LNCaP clone FGC (cell line): Measurements from ENCODE around the gene CCT2.

ENCODE experiments used
- DNase-seq: peaks from one replicate; pipeline ENCODE4 v3.0.0-alpha.2; 2011; ENCODE audit warnings: low read depth
- H3K4me3 ChIP-seq: 2 replicates; pipeline ENCODE4 v1.5.1; 2011; ENCODE audit warnings: mild to moderate bottlenecking, low read depth, low read length, control low read depth
- TF ChIP-seq, protein P1 (sequence below): IDR thresholded peaks from 2 replicates; pipeline ENCODE4 v1.5.1; 2012; ENCODE audit warnings: mild to moderate bottlenecking; ENCODE audit not compliant: control insufficient read depth, insufficient read depth; ENCODE audit errors: extremely low read depth

The CCT2 gene

DNA sequence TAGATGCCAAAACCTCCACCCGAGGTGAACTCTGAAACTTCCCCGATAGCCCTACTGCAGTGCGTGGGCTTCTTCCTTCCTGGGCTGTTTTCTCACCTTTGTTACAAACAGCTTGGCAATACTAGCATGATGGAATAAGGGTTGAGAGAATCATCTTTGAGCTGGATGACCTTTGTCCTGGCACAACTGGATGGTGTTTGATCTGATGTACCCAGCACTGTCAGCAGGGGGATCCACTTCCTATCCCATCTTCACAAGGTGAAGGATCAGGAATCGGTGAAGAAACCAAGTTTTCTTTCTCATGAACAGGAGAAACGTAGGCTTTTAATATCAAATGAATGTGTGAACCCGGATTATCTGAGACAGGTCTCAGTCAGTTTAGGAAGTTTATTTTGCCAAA, 44.9 kb downstream of the CCT2 start:
- DNase-seq: no peak
- H3K4me3 ChIP-seq: no peak overlapping the region

DNA sequence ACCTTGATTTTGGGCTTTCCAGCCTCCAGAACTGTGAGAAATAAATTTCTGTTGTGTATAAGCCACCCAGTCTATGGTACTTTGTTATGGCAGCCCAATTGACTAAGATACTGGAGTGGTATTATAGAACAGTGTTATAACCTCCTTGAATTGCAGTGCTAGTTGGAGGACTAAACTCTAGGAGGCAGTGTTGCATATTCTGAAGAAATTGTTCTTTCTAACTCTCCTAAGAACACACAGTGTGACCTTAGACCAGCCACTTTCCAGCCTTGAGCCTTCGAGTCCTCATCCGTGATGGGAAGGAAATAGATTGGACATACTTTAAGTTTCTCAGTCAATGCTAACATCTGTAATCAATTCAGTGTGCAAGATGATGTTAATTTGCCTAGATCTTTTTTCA, 47.8 kb downstream of the CCT2 start:
- TF ChIP-seq, protein P1, sequence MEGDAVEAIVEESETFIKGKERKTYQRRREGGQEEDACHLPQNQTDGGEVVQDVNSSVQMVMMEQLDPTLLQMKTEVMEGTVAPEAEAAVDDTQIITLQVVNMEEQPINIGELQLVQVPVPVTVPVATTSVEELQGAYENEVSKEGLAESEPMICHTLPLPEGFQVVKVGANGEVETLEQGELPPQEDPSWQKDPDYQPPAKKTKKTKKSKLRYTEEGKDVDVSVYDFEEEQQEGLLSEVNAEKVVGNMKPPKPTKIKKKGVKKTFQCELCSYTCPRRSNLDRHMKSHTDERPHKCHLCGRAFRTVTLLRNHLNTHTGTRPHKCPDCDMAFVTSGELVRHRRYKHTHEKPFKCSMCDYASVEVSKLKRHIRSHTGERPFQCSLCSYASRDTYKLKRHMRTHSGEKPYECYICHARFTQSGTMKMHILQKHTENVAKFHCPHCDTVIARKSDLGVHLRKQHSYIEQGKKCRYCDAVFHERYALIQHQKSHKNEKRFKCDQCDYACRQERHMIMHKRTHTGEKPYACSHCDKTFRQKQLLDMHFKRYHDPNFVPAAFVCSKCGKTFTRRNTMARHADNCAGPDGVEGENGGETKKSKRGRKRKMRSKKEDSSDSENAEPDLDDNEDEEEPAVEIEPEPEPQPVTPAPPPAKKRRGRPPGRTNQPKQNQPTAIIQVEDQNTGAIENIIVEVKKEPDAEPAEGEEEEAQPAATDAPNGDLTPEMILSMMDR: peak; percentile 22; the same call in 1 of the 2 replicates
- no peak for DNase-seq
- no peak overlapping the region for H3K4me3 ChIP-seq

More for the DNA sequence above, 44.9 kb downstream of the CCT2 start:
- TF ChIP-seq, protein P1: peak; percentile 24; the same call in 1 of the 2 replicates

DNA sequence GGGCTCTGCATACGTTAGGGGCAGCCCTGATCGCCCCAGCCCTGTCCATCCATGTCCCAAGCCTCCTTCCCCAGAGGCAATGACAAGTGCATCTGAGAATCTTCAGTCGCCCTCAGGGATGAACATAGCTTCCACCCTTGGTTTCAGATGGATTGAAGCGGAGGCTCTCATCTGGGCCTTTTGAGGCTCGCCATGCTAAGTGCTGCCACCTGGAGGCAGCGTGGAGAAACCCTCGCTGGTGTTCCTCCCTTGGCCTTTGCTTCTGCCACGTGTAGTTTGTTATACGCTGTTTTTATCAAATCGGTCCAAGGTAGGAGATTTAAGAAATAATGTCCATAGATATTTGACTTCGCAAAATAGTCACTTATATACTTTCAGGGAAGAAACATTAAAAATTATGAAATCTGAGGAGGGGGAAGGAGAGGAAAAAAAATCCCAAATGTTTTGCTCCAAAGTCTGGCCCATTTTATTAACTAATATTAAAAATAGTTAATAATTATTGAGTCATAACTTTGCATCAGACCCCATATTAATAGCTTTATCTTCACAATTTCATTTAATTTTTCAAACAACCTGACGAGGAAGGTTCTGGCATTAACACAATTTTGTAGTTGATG, 54.2 kb downstream of the CCT2 start:
- H3K4me3 ChIP-seq: no peak overlapping the region
- TF ChIP-seq, protein P1: peak; percentile 84
- peak; percentile 14 for DNase-seq

DNA sequence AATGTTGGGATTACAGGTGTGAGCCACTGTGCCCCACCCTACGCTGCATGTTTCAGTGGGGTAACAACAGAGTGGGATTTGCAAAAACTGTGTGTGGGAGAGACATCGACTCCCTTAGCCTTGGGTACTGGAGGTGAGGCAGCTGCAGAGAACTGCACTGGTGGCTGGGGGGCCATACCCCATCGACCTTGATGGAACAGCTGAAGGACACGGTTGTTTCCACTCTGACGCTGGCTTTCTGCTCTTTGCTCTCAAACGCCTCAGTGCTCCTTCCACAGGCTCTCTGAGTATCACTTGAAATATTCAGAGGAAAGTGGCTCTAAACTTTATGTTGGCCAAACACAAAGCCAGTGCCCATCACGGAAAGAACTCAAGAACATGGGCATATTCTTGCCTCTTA, 56.3 kb downstream of the CCT2 start:
- no peak for DNase-seq
- TF ChIP-seq, protein P1: no peak

DNA sequence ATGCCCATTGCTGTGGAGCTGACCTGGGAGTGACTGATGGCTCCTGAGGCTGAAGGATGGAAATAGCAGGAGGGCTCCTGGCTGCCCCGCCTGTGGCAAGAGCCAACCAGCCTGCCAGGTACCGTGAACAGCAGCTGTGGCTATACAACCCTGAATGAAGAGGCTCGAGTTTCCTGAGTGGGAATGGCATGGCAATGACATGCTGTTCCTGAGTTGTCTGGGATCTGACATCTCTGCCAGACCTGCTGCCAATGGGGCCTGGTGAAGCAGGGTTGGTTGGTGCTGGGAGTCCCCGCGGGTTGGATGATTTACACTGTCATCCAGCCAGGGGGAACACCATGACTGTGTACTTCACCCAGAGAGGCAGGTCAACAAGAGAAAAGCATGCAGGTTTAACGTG, 57.3 kb downstream of the CCT2 start:
- DNase-seq: no peak
- TF ChIP-seq, protein P1: no peak

More for the DNA sequence above, 56.3 kb downstream of the CCT2 start:
- no peak overlapping the region for H3K4me3 ChIP-seq

DNA sequence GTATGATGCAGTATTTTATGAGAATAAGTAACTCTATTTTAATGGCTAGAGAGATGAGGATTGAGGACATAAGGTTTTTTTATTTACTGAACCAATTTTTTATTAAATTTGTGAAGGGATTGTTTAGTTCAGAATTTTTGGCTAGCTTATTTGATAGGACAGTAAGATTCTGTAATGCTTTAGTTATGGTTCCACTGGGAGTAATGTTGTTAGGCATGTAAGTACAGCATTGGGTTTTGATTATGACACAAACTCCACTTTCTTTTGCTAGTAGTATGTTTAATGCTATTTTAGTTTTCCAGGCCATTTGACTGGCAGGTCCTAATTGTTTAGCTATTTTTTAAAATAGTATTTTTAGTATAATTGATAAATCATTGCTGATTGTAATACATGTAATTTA, 59.3 kb downstream of the CCT2 start:
- TF ChIP-seq, protein P1: no peak
- no peak for DNase-seq
- H3K4me3 ChIP-seq: no peak overlapping the region

More for the DNA sequence above, 57.3 kb downstream of the CCT2 start:
- H3K4me3 ChIP-seq: no peak overlapping the region

DNA sequence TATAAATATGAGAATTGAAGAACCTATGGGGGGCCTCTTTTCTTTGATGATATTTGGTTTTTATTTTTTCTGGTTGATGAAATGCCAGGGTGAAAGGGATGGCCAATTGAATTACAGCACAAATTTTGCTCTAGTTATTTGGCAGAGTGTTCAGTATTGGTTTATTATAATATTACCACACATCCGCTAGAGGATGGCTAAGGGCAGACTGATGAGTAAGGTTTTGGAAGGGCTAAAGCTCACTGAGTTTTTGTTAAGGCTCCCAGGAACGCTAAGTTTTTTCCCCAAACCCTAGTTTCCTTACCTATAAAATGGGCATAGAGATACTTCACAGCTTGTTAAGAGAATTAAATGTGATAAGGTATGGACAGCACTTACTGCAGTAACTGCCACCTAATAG, 59.8 kb downstream of the CCT2 start:
- TF ChIP-seq, protein P1: no peak
- no peak overlapping the region for H3K4me3 ChIP-seq
- no peak for DNase-seq
